HG02588 (cell line): ENCODE data around the gene INSC.
A peak's percentile ranks its signal among the peaks of the same experiment; 100 is the strongest.
"Not testable (repeated sequence)": the region's sequence is repeated elsewhere in the genome, so short reads cannot be mapped to it uniquely, and the experiment has no call there.

Experiments
- ATAC-seq: cut with Tn5 transposase; IDR thresholded peaks from one replicate; pipeline ENCODE4 v1.9.1; 2021; ENCODE audit warnings: mild to moderate bottlenecking, moderate library complexity; ENCODE audit not compliant: unreplicated experiment

The INSC gene

DNA sequence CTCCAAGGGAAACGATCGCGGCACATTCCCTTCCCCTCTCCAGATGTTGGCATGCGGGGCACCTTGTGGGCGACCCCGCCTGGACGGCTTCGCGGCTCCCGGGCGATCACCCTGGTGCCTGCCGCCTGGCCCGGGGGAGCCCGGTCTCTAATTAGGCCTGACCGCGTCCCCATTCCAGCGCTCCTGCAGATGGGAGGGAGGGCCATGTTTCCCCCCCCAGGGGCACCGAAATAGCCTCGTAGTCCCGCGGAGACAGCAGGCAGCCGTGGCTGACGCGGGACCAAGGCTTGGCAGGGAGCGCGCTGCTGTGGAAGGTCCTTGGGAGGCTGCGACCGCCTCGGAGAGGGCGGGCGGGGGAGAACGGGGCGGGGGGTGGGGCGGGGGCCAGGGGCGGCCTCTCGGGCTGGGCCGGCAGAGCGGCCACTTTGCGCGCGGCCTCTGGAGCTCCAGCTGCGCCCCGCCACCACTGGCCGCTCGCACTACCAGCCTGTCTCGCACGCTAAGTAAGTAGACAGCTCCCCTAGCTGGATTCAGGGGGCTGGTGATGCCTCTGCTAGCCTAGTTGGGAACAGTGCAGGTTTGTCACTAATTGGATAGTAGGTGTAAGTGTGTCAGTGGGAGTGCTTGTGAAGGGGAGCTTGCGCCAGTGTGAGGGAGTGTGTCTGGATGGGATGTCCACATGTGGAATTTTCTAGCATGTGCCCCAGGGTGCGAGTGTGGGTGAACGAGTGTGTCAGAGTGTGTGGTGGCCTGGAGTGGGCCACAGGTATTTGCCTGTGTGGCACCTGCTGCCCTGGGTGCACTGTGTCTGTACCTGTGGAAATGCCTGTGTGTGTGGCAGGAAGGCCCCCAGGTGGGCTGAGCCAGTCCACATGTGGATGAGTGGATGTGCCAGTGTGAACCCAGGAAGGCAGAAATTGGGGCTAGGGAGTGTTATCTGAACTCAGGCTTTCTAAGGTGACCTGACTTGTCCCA lies at the start of gene INSC:
INSC (plus strand) TSS at position 423 of the 975 bp plus-strand sequence. CDS start 34,252 bp downstream, outside the sequence.
- no peak for ATAC-seq

GRCh38 chr11:15069751-15070150 lies 45.0 kb upstream of the INSC start:
- ATAC-seq = not testable (repeated sequence)

DNA sequence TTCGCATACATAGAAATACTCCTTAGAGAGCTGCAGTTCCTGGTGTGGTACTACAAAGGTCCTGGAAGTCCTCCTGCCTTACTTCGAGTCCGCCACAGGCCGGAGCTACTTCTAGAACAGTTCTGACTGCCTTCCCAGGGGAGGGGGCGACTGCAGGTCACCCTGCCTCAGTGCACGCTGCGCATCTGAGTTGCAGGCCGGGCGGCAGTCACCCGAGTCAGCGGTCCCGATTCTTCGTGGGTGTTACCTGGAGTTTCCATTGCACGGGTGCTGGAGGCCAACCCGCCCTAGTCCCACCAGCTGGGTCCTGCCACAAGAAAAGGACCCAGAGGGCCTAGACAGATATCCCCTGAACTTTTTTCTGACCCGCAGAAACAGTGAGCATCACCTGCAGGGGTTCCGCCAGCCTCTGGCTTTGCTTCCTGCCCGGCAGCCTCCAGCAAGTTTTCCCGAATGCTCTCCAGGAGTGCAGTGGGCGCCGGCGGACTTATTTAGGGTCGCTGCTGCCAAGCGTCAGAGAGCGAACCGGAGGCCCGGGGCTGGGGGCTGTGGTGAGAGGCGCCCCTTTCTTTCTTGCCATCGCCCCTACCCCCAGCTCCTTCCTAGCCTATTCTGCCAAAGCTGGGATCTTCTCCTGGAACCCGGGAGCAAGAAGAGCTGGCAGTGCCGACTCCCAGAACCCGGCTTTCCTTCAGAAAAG lies 43.0 kb upstream of the INSC start:
- no peak for ATAC-seq

- ATAC-seq = no peak
Measured at GRCh38 chr11:15072551-15073143, 42.1 kb upstream of the INSC start.

DNA sequence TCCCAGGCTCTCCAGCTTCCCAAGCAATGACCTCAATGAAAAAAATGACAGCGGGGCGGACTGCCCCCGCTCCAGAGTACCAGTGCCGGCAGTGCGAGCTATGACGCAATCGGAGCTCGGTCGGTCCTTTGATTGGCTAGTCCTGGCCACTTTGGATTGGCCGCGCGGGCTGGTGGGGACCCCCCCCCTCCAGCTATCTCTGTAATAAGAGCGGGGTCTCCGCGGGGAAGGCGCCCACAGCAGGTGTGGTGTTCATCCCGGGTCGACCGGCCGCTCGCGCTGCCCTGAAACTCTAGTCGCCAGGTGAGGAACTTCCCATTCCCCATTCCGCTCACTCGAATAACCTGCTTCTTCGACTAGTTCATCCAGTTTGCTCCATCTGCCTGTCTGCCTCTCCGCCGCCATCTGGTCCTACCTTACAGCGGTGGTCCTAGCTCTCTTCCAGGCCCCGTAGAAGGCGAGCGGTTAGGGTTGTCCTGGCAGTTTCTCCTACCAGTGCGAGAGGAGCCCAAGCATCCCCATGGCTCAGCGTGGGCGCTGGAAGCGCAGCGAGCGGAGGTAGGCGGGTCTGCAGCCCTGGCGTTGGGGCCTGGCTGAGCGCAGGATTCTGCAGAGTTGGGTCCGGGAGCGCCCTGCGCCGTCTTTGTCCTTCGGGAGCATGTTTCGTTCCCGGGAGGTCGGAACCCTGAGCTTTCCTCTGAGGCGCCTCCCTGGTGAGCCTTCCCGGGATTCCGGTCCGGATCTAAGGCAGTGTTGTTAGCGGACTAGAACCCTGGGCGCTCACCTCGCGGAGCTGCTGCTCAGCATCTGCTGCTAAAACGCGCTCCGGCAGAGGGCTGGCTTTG lies 41.1 kb upstream of the INSC start, which contains the start of gene CALCB:
CALCB (plus strand) TSS at position 233 of the 845 bp plus-strand sequence. CDS start 1,126 bp downstream, outside the sequence.
- no peak for ATAC-seq

- ATAC-seq = peak; percentile 90
Measured at GRCh38 chr11:15074206-15075161, 40.2 kb upstream of the INSC start.

DNA sequence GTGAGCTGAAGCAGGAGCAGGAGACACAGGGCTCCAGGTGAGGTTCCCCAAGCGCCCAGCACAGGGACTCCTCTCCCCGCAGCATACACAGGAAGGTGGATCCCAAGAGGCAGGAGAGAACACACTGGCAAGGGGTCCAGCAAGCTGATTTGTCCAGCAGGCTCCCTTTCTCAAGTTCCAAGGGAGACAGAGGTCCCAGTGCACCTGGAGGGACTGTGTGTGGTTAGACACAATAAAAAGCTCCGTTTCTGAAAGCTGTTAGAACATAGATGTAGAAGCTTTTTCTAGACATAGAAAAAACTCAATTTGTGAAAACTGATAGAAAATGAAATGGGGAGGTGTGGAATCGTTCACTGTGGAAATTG lies 39.6 kb upstream of the INSC start:
- ATAC-seq = no peak

- ATAC-seq = no peak
Measured at GRCh38 chr11:15091175-15091574, 23.5 kb upstream of the INSC start.

DNA sequence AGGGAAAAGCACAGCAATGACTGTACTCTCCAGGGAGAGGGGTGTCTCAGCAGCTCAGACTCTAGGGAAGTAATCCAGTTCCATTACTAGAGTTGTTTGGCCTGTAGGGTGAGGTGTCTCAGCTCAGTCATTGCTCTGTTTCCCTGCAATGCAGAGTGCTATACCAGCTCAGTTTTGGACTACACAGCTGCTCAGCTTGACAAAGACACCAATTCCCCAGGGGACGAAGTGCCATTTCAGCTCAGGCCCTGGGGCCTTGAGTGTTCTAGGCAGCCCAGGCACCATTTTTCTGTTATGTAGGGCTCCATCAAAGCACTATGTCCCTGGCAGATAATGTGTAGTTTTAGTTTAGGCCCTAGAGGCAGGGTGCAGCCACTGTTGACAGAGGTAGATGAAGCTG lies 23.1 kb upstream of the INSC start:
- no peak for ATAC-seq

DNA sequence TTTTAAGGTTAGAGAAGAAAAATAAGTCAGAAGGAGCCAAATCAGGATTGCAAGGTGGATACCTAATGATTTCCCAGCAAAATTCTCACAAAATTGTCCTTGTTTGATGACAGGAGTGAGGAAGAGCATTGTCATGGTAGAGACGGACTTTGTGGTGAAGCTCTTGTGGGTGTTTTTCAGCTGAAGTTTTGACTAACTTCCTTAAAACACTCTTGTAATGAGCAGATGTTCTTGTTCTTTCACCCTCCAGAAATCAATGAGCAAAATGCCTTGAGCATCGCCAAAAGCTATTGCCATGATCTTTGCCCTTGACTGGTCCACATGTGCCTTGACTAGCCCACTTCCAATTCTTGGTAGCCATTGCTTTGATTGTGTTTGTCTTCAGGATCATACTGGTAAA lies 21.3 kb upstream of the INSC start:
- peak; percentile 81 for ATAC-seq

DNA sequence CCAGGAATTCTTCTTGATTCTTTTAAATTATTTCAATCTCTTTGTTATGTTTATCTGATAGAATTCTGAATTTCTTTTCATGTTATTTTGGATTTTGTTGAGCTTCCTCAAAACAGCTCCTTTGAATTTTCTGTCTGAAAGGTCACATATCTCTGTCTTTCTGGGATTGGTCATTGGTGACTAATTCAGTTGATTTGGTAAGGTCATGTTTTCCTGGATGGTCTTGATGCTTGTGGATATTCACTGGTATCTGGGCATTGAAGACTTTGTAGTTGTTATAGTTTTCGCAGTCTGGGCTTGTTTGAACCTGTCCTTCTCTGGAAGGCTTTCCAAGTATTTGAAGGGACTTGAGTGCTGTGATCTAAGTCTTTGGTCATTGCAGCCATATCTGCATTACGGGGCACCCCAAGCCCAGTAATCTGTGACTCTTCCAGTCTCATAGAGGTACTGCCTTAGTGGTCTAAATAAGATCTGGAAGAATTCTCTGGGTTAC lies 18.9 kb upstream of the INSC start:
- ATAC-seq = no peak

DNA sequence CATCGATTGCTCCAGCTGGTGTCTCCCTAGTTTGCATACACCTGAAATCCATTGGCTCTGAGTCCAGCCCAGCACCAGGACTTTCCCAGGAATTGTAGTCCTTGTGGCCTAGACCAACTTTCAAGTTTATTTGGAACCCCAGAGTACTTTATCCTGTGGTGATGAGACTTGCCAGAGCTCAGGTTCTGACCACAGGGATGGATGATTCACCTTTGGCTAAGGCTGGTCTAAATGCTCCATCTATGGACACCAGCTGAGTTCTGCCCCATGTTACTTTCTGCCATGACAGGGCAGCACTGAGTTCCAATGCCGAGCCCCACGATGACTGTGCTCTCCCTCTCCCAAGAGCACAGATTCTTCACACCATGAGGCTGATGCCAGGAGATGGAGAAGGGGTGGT lies 17.3 kb upstream of the INSC start:
- no peak for ATAC-seq

GRCh38 chr11:15099267-15099666 lies 15.5 kb upstream of the INSC start:
- no peak for ATAC-seq

DNA sequence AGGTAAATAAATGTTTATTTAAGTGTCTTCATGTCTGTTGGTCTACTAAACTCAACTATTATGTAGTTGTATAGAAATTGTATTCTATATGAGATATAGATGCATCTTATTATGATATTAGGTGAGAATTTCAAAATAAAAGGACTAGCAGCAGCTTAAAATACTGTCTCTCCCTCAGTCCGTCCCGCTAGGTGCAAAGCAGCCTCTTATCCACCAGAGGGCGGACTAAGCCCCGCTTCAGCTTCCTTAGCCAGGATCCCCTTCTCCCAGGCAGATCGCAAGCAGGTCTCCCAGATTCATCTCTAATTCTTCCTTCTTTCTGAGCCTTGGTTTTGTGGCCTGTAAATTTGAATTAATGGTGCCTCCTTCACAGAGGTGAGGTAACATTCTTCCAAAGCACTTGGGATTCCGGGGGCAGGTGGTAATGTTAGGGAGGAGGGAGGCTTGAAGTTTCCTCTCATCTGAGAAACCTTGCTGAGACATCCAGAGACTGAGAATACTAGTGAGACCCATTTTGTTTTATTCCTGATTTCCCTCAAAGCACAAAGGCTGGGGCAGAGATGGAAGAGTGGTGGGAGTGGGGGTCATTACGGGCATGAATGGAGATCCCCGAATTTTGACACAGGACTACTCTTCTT lies 13.5 kb upstream of the INSC start:
- peak; percentile 80 for ATAC-seq

- ATAC-seq = no peak
Measured at GRCh38 chr11:15104166-15104565, 10.6 kb upstream of the INSC start.

GRCh38 chr11:15106201-15106965 lies 8.3 kb upstream of the INSC start:
- no peak for ATAC-seq

DNA sequence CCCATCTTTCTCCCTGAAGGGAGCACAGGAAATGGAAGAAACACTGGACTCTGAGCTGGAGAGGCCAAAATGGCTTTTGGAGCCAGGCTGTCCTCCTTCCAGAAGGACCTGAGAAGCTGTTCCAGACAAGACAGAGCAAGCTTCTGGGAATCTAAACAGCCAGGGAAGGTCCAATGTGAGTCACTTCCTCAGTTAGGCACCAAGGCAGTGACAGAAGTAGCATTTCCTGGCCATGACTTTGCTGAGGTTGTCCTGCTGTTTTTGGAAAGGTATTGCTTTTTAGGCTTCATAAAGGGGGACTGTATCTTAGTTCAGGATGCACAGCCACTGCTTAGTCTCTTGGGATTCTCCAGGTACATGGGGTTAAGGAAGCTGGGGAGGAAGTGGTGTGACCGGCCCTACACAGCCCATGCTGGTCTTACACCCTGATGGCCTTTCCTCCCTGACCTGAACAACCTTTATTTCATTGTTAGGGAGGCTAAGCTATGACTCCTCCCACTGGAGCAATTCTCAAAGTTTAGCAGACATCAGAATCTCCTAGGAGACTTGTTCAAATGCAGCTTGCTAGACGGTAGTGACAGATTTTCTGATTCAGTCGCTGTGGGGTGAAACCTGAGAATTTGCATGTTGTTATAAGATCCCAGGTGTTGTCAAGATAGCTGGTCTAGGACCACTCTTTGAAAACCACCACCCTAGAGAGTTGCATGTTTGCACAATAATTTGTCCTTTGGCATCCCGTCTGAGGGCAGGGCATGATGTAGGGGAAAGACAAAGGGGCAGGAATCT lies 6.8 kb upstream of the INSC start:
- peak; percentile 70 for ATAC-seq
